GM12878 (cell line): ENCODE data around the gene DISP3. TPM values are rescaled to one million over a fixed set of nuclear protein-coding genes. Genes with fewer than 3 reads are reported as not detected.

Experiments used
- ATAC-seq: fragments of 200-7000 bp; cut with Tn5 transposase; 3 replicates; pipeline ENCODE4 v1.9.1; 2020; ENCODE audit warnings: mild to moderate bottlenecking, moderate library complexity
- BruUV-seq: library from RNA; stranded (reverse); fragments of 400-500 nt; replicated peaks from 2 replicates; lab custom pipeline; 2021; lab: Mats Ljungman, UMichigan
- CTCF ChIA-PET: fragments of 300-600 bp; sonication (Branson Sonifier 250); formaldehyde crosslinking; extraction: SDS; loops from one replicate; lab custom pipeline; 2021; ENCODE audit warnings: inconsistent platforms; lab: Yijun Ruan, JAX
- POLR2A ChIA-PET: fragments of 350-600 bp; formaldehyde crosslinking; extraction: SDS; loops from one replicate; lab custom pipeline; 2021; ENCODE audit warnings: inconsistent platforms; lab: Charles Lee
- RAD21 ChIA-PET: fragments of 300-600 bp; sonication (Branson Sonifier 250); formaldehyde crosslinking; loops from one replicate; lab custom pipeline; 2023; ENCODE audit warnings: antibody characterized with exemption; ENCODE audit not compliant: unreplicated experiment; lab: Charles Lee
- SMC1A ChIA-PET: fragments of 300-600 bp; sonication (Branson Sonifier 250); formaldehyde crosslinking; loops from one replicate; lab custom pipeline; 2023; ENCODE audit not compliant: unreplicated experiment, uncharacterized antibody; lab: Charles Lee
- DNase-seq: peaks from one replicate; pipeline ENCODE4 v3.0.0-alpha.2; 2011; ENCODE audit warnings: low read depth, low spot score
- FAIRE-seq: peaks from 3 replicates; lab custom pipeline; 2011; peaks lifted over from hg19 to GRCh38; lab: Jason Lieb, UNC
- H2AFZ ChIP-seq: 2 replicates; pipeline ENCODE4 v1.6.0; 2011; ENCODE audit warnings: low read depth, low read length, control low read depth; ENCODE audit not compliant: control insufficient read depth
- H3K27ac ChIP-seq: 2 replicates; pipeline ENCODE4 v1.5.1; 2011; ENCODE audit warnings: control low read depth; ENCODE audit not compliant: control insufficient read depth, insufficient read depth
- H3K27me3 ChIP-seq, 2 experiments: replicated peaks in 1 of 2; 2 replicates each; pipeline versions ENCODE4 v1.6.0 to v1.6.1; 2011; ENCODE audit warnings: low read length in 1 of 2; ENCODE audit not compliant: control insufficient read depth in 2 of 2, insufficient read depth in 2 of 2
- H3K36me3 ChIP-seq, 2 experiments: 2 replicates each; pipeline ENCODE4 v1.5.1; 2011; ENCODE audit warnings: low read length in 1 of 2; ENCODE audit not compliant: control insufficient read depth in 2 of 2, insufficient read depth in 2 of 2
- H3K4me1 ChIP-seq: 2 replicates; pipeline ENCODE4 v1.6.1; 2011; ENCODE audit warnings: mild to moderate bottlenecking, low read length, moderate library complexity, mixed read lengths; ENCODE audit not compliant: control insufficient read depth, insufficient read depth
- H3K4me2 ChIP-seq: 2 replicates; pipeline ENCODE4 v1.6.0; 2011; ENCODE audit warnings: control low read depth; ENCODE audit not compliant: control insufficient read depth, insufficient read depth
- H3K4me3 ChIP-seq: fragments of 200-600 bp; sonication (generic); 2 replicates; pipeline ENCODE4 v1.5.1; 2016
- H3K79me2 ChIP-seq: 2 replicates; pipeline ENCODE4 v1.6.0; 2011; ENCODE audit warnings: low read length; ENCODE audit not compliant: control insufficient read depth, insufficient read depth
- H3K9ac ChIP-seq: 2 replicates; pipeline ENCODE4 v1.8.0; 2011; ENCODE audit warnings: low read length, control low read depth, mixed read lengths; ENCODE audit not compliant: control insufficient read depth, insufficient read depth
- H3K9me3 ChIP-seq: replicated peaks from 3 replicates; pipeline ENCODE4 v1.5.1; 2011; ENCODE audit warnings: mild to moderate bottlenecking, low read length; ENCODE audit not compliant: control insufficient read depth, insufficient read depth
- H4K20me1 ChIP-seq: 2 replicates; pipeline ENCODE4 v1.6.0; 2011; ENCODE audit not compliant: control insufficient read depth, insufficient read depth
- ATF2 ChIP-seq: IDR thresholded peaks from 2 replicates; pipeline ENCODE4 v1.6.1; 2012; ENCODE audit warnings: low read length, inconsistent platforms
- CBX3 ChIP-seq: fragments of 200-600 bp; sonication (generic); IDR thresholded peaks from 2 replicates; pipeline ENCODE4 v1.6.1; 2016; ENCODE audit warnings: low read depth, borderline replicate concordance
- ELK1 ChIP-seq: IDR thresholded peaks from 2 replicates; pipeline ENCODE4 v1.6.1; 2012; ENCODE audit warnings: low read depth, low read length, improper control_type of control experiment
- ESRRA ChIP-seq: IDR thresholded peaks from 2 replicates; pipeline ENCODE4 v1.6.1; 2012; ENCODE audit warnings: mild to moderate bottlenecking, low read length, improper control_type of control experiment
- FOS ChIP-seq: IDR thresholded peaks from 3 replicates; pipeline ENCODE4 v1.6.1; 2011; ENCODE audit warnings: borderline replicate concordance; ENCODE audit not compliant: insufficient read length; ENCODE audit errors: extremely low read depth
- KLF5 ChIP-seq: fragments of 450-650 bp; IDR thresholded peaks from 2 replicates; pipeline ENCODE4 v1.6.1; 2014; ENCODE audit warnings: mild to moderate bottlenecking; ENCODE audit not compliant: partially characterized antibody
- MTA3 ChIP-seq: IDR thresholded peaks from 2 replicates; pipeline ENCODE4 v1.6.1; 2012; ENCODE audit warnings: low read length, inconsistent platforms, borderline replicate concordance
- RAD21 ChIP-seq: IDR thresholded peaks from 2 replicates; pipeline ENCODE4 v1.6.1; 2011; ENCODE audit warnings: mild to moderate bottlenecking, low read depth, low read length, moderate library complexity; ENCODE audit not compliant: insufficient read depth
- SIN3A ChIP-seq: IDR thresholded peaks from 2 replicates; pipeline ENCODE4 v1.6.1; 2012; ENCODE audit warnings: low read depth, low read length, improper control_type of control experiment
- SKIL ChIP-seq: fragments of 450-650 bp; IDR thresholded peaks from 2 replicates; pipeline ENCODE4 v1.6.1; 2017; ENCODE audit warnings: mild to moderate bottlenecking, low read depth, inconsistent platforms; ENCODE audit not compliant: poor library complexity, severe bottlenecking
- SMAD5 ChIP-seq: IDR thresholded peaks from 2 replicates; pipeline ENCODE4 v1.6.1; 2016; ENCODE audit warnings: antibody characterized with exemption, low read depth
- SMARCA5 ChIP-seq: fragments of 450-650 bp; IDR thresholded peaks from 2 replicates; pipeline ENCODE4 v1.6.1; 2017; ENCODE audit warnings: mild to moderate bottlenecking
- SP1 ChIP-seq: IDR thresholded peaks from one replicate; pipeline ENCODE4 v1.6.1; 2011; ENCODE audit warnings: low read depth, low read length
- SRF ChIP-seq, 2 experiments: IDR thresholded peaks; 2 replicates each; pipeline ENCODE4 v1.6.1; 2011; ENCODE audit warnings: low read depth in 2 of 2, low read length in 2 of 2, mild to moderate bottlenecking in 1 of 2, moderate library complexity in 1 of 2
- TARDBP ChIP-seq: IDR thresholded peaks from 2 replicates; pipeline ENCODE4 v1.6.1; 2016; ENCODE audit warnings: borderline replicate concordance
- TCF7 ChIP-seq: IDR thresholded peaks from 2 replicates; pipeline ENCODE4 v1.6.1; 2014; ENCODE audit warnings: antibody characterized with exemption, borderline replicate concordance
- WGBS: methylation state at CpG from one replicate; pipeline ENCODE4 v1.1.6; 2016; ENCODE audit warnings: low lambda C conversion rate; ENCODE audit not compliant: insufficient replicate concordance, insufficient coverage; ENCODE audit errors: missing lambda C conversion rate; 5-methylcytosine and 5-hydroxymethylcytosine counted together
- in situ Hi-C: fragments of 300-500 bp; cut with MboI; formaldehyde crosslinking; loops from 9 replicates; pipeline ENCODE4 v1.14.3; 2018; ENCODE audit warnings: mixed read lengths
- intact Hi-C: fragments of 100-400 bp; cut with micrococcal nuclease; formaldehyde crosslinking; loops from one replicate; pipeline ENCODE4 v1.14.2; 2022; ENCODE audit not compliant: unreplicated experiment
- polyA plus RNA-seq, 11 experiments: library from polyadenylated mRNA; depleted of rRNA in 4 of 11; unstranded in 6 of 11; stranded (reverse) in 5 of 11; fragments of >200 nt; fragmentation: Nextera tagmentation in 4 of 11; fragmentation: Illumina TruSeq in 1 of 11; extraction: Ambion mirVana in 4 of 11; extraction: Trizol in 1 of 11; gene quantifications; 1 replicate in 1 of 11; 2 replicates in 10 of 11; pipeline versions ENCODE4 v1.2.1 to v1.2.3, GENCODE V29; 2011 to 2016; ENCODE audit warnings: inconsistent platforms in 2 of 11, missing spikeins in 2 of 11, low read depth in 1 of 11
- total RNA-seq, 4 experiments: library from RNA; depleted of rRNA in 3 of 4; stranded (reverse); fragments of >200 nt in 3 of 4; fragmentation: Illumina TruSeq in 1 of 4; extraction: Trizol in 1 of 4; gene quantifications; 2 replicates each; pipeline versions ENCODE4 v1.2.1 to v1.2.3, GENCODE V29; 2013 to 2021

Gene DISP3
- total and polyA plus RNA-seq, 10 of the 15 experiments (the other 5 are each of a cell fraction or from before 2014, with no cell fraction given): under 0.01 to 0.18 (median 0.09) TPM; not detected in 2

- no peak for FAIRE-seq
Observed at GRCh38 chr1:11458811-11459275, 20.1 kb upstream of the DISP3 start.

DNA sequence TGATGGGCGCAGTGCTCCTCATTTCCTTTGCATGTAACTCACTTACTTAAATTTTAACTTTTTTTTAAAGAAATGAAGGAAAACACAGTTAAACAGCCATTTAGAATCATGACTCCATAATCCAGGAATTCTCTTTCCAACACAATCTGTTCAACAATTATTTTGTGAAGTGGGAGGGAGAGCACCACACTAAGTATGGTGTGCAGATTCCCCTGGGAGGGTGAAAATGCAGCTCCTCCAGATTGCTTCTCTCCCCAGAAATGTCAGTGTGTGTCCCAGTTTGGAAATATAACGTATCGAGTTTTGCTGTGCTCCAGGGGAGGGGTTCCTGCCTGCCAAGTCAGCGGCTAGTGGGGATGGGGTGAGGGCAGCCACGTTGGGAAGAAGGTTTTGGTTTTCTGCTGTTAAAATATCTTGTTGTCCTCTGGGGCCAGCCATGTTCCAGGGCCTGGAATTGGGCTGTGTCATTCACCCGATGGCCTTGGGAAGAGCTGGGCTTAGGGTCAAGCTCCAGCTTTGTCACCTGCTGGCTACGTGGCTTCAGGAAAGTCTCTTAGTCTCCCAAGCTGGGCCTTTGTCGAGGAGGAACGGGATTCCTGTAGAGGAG is 17.3 kb upstream of the DISP3 start:
- H3K4me1 ChIP-seq: no peaks in the 10 kb centered on the region
- no peaks in the 10 kb centered on the region for H3K36me3 ChIP-seq
- H3K4me2 ChIP-seq: no peak overlapping the region
- 13% methylated on average over 9 of the region's 9 CpGs for WGBS
- H3K9ac ChIP-seq: no peak overlapping the region
- no peaks in the 10 kb centered on the region for H3K79me2 ChIP-seq
- DNase-seq (no peak), ATAC-seq (no peak), FAIRE-seq (no peak)
- no peak overlapping the region for H3K27ac ChIP-seq
- no peaks in the 10 kb centered on the region for H4K20me1 ChIP-seq
- no peak overlapping the region for H3K4me3 ChIP-seq
- intact Hi-C loops: no loop called here
- no peaks in the 10 kb centered on the region for H3K9me3 ChIP-seq
- peaks cover 3 to 4% of the 10 kb centered on the region in 2 experiments for H3K27me3 ChIP-seq
- ChIA-PET SMC1A (no interaction called here), CTCF (no interaction called here), POLR2A (no interaction called here), RAD21 (no interaction called here)
- in situ Hi-C loops: no loop called here
- H2AFZ ChIP-seq: no peak overlapping the region
- BruUV-seq: no TSS peak
- TF ChIP-seq ELK1 (no peak), MTA3 (no peak), FOS (no peak), SP1 (no peak), SIN3A (no peak), CBX3 (no peak), ESRRA (no peak), SKIL (no peak), RAD21 (no peak), TARDBP (no peak), SRF (IDR thresholded peaks at IDR 0.05; ENCODE audit: low read depth in 2 of 2, low read length in 2 of 2) (no peak), ATF2 (no peak)

More at GRCh38 chr1:11458811-11459275, 20.1 kb upstream of the DISP3 start:
- Histone ChIP-seq H3K9ac (no peak overlapping the region), H3K79me2 (no peaks in the 10 kb centered on the region), H3K4me1 (no peaks in the 10 kb centered on the region), H3K9me3 (no peaks in the 10 kb centered on the region), H3K27ac (no peak overlapping the region), H3K36me3 (no peaks in the 10 kb centered on the region), H3K4me3 (no peak overlapping the region), H2AFZ (no peak overlapping the region), H3K27me3 (peaks cover 0 to 4% of the 10 kb centered on the region in 2 experiments; a peak in 3 of 4 replicates), H3K4me2 (no peak overlapping the region), H4K20me1 (no peaks in the 10 kb centered on the region)
- ChIA-PET CTCF (no interaction called here), RAD21 (no interaction called here), SMC1A (no interaction called here), POLR2A (no interaction called here)
- DNase-seq (no peak), ATAC-seq (no peak)
- BruUV-seq: no TSS peak
- intact Hi-C loops: no loop called here
- WGBS: 30% methylated on average over 13 of the region's 15 CpGs
- in situ Hi-C loops: no loop called here
- TF ChIP-seq SMAD5: no peak
- TF ChIP-seq KLF5: no peak
- TF ChIP-seq SMARCA5: no peak
- no peak for TF ChIP-seq TCF7
